Common myeloid progenitor, CD34-positive (primary cell): ENCODE results near the gene SELENOW.
"Not testable (repeated sequence)": the region's sequence is repeated elsewhere in the genome, so short reads cannot be mapped to it uniquely, and the experiment has no call there.

Experiments
- CTCF ChIA-PET: fragments of 350-600 bp; sonication (Branson Sonifier 250); formaldehyde crosslinking; loops from one replicate; lab custom pipeline; 2021; ENCODE audit warnings: antibody characterized with exemption; lab: Charles Lee
- POLR2A ChIA-PET: fragments of 350-600 bp; sonication (Branson Sonifier 250); formaldehyde crosslinking; loops from one replicate; lab custom pipeline; 2021; ENCODE audit warnings: antibody characterized with exemption; lab: Charles Lee
- DNase-seq, 3 donors: peaks; one replicate each; pipeline versions ENCODE4 v3.0.0 to v3.0.0-alpha.2; 2013
- H3K27ac ChIP-seq, 2 experiments: 1 replicate in 1 of 2; 2 replicates in 1 of 2; pipeline ENCODE4 v1.7.0; 2013; ENCODE audit warnings: inconsistent platforms in 2 of 2, low read length in 2 of 2, mild to moderate bottlenecking in 2 of 2, low read depth in 1 of 2, moderate library complexity in 1 of 2; ENCODE audit not compliant: severe bottlenecking in 2 of 2, insufficient read depth in 1 of 2, poor library complexity in 1 of 2
- H3K27me3 ChIP-seq, 5 experiments: replicated peaks in 2 of 5; 1 replicate in 3 of 5; 2 replicates in 2 of 5; pipeline versions ENCODE4 v1.6.1 to v1.7.0; 2013; ENCODE audit warnings: low read length in 4 of 5, mild to moderate bottlenecking in 2 of 5, moderate library complexity in 2 of 5, inconsistent platforms in 1 of 5; ENCODE audit not compliant: insufficient read depth in 5 of 5, control insufficient read depth in 4 of 5
- H3K36me3 ChIP-seq, 4 experiments: 1 replicate in 2 of 4; 2 replicates in 2 of 4; pipeline versions ENCODE4 v1.6.1 to v1.7.0; 2013; ENCODE audit warnings: low read length in 3 of 4, control low read depth in 1 of 4, mild to moderate bottlenecking in 1 of 4; ENCODE audit not compliant: control insufficient read depth in 4 of 4, insufficient read depth in 4 of 4
- H3K4me1 ChIP-seq, 4 experiments: 1 replicate in 3 of 4; 2 replicates in 1 of 4; pipeline versions ENCODE4 v1.6.1 to v1.7.1; 2013; ENCODE audit warnings: low read length in 3 of 4, mild to moderate bottlenecking in 3 of 4, control low read depth in 1 of 4, inconsistent platforms in 1 of 4, moderate library complexity in 1 of 4; ENCODE audit not compliant: control insufficient read depth in 4 of 4, insufficient read depth in 4 of 4; ENCODE audit errors: control extremely low read depth in 1 of 4
- H3K4me3 ChIP-seq, 7 experiments: 1 replicate in 4 of 7; 2 replicates in 3 of 7; pipeline versions ENCODE4 v1.5.1 to v1.7.0; 2013; ENCODE audit warnings: mild to moderate bottlenecking in 7 of 7, low read length in 6 of 7, moderate library complexity in 6 of 7, inconsistent platforms in 2 of 7, low read depth in 2 of 7, control low read depth in 1 of 7; ENCODE audit not compliant: insufficient read depth in 4 of 7, control insufficient read depth in 1 of 7; ENCODE audit errors: extremely low read depth in 1 of 7
- H3K9me3 ChIP-seq, 5 experiments: 1 replicate in 4 of 5; 2 replicates in 1 of 5; pipeline versions ENCODE4 v1.6.1 to v1.7.1; 2013; ENCODE audit warnings: low read length in 4 of 5, mild to moderate bottlenecking in 2 of 5, inconsistent platforms in 1 of 5, low read depth in 1 of 5, moderate library complexity in 1 of 5; ENCODE audit not compliant: control insufficient read depth in 4 of 5, insufficient read depth in 2 of 5; ENCODE audit errors: control extremely low read depth in 1 of 5
- WGBS: methylation state at CpG from one replicate; pipeline ENCODE4 v1.1.5; 2013; ENCODE audit not compliant: insufficient coverage; 5-methylcytosine and 5-hydroxymethylcytosine counted together

SELENOW gene

DNA sequence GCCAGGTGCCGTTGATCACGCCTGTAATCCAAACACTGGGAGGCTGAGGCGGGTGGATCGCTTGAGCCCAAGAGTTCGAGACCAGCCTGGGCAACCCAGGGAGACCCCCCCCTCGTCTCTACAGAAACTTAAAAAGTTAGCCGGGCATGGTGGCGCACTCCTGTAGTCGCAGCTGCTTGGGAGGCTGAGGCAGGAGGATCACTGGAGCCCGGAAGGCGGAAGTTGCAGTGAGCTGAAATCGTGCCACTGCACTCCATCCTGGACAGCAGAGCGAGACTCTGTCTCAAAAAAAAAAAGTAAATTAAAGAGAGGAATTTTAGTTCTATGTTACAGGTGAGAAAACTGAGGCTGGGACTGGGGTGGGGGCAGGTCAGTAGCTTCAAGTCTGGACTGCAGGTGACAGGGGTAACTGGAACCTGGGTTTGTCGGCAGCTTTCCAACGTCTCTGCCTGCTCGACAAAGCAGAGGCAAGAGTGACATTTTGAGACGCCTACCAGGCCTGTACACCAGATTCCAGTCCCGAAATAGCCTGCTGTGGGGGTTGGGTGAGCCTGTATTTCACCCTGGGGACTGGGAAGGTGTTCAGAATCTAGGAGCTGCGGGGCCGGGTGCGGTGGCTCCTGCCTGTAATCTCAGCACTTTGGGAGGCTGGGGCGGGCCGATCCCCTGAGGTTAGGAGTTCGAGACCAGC, 1.2 kb downstream of the SELENOW start:
- no peak overlapping the region for H3K27ac ChIP-seq
- CTCF ChIA-PET: interaction anchor here (0.7 kb wide), 1 partner anchor 9 kb away, joined by 4 read pairs; no protein-coding TSS in a partner anchor
- peaks cover 2 to 34% (median 23%) of the 10 kb centered on the region in 4 experiments for H3K36me3 ChIP-seq
- peaks cover 0 to 16% (median 12%) of the 10 kb centered on the region in 4 experiments for H3K4me1 ChIP-seq
- H3K9me3 ChIP-seq: no peaks in the 10 kb centered on the region
- WGBS: 92% methylated on average over 21 of the region's 24 CpGs
- POLR2A ChIA-PET: no interaction called here
- peak overlapping the region in 5 of 7 experiments; percentile 81 to 93 (median 87) for H3K4me3 ChIP-seq
- no peaks in the 10 kb centered on the region for H3K27me3 ChIP-seq
- DNase-seq: no peak

DNA sequence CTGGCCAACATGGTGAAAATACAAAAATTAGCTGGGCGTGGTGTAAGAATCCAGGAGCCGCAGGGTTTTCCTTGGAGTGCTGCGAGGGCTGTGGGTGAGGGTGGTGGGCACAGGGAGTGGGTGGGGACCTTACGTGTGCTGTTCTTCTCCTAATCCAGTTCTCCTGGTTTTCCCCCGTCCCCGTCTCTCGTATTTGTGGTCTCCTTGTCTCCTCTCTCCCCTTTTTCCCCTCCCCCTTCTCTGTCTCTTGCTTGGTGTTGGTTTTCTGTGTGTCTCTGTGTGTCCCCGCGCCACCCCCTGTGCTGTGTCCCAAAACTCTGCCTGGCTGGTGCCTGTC, 1.7 kb downstream of the SELENOW start:
- ChIA-PET CTCF (interaction anchor here (0.7 kb wide), 1 partner anchor 8 kb away, joined by 4 read pairs; no protein-coding TSS in a partner anchor), POLR2A (no interaction called here)
- H3K4me1 ChIP-seq: peaks cover 0 to 16% (median 12%) of the 10 kb centered on the region in 4 experiments
- no peaks in the 10 kb centered on the region for H3K9me3 ChIP-seq
- peaks cover 2 to 38% (median 24%) of the 10 kb centered on the region in 4 experiments for H3K36me3 ChIP-seq
- no peak for DNase-seq
- no peak overlapping the region for H3K4me3 ChIP-seq
- H3K27me3 ChIP-seq: no peaks in the 10 kb centered on the region
- WGBS: 93% methylated on average over 2 of the region's 9 CpGs
- no peak overlapping the region for H3K27ac ChIP-seq

DNA sequence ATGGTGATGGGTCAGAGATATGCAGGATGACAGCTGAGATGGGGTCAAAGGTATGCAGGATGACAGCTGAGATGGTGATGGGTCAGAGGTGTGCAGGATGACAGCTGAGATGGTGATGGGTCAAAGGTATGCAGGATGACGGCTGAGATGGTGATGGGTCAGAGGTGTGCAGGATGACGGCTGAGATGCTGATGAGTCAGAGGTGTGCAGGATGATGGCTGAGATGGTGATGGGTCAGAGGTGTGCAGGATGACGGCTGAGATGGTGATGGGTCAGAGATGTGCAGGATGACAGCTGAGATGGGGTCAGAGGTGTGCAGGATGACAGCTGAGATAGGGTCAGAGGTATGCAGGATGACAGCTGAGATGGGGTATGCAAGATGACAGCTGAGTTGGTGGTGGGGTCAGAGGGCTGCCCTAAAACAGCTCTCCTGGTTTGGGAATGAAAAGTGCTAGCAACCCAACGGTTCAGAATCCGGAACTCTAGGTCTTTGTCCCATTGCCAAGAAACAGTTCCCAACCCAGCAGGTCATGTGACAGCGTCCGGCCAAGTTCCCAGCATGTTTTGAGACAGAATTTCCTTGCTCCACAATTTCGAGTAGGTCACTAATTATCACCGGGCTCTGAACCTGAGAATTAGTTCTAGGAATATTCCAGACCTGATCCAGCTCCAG, 3.2 kb downstream of the SELENOW start:
- peaks cover 0 to 16% (median 12%) of the 10 kb centered on the region in 4 experiments for H3K4me1 ChIP-seq
- no peaks in the 10 kb centered on the region for H3K27me3 ChIP-seq
- H3K36me3 ChIP-seq: peaks cover 5 to 47% (median 26%) of the 10 kb centered on the region in 4 experiments
- CTCF ChIA-PET: interaction anchor here (1.3 to 1.4 kb wide), 3 partner anchors 9 to 70 kb away, joined by 3 to 5 read pairs (median 5); no protein-coding TSS in a partner anchor
- POLR2A ChIA-PET: no interaction called here
- no peak overlapping the region for H3K27ac ChIP-seq
- 95% methylated on average over 9 of the region's 9 CpGs for WGBS
- no peaks in the 10 kb centered on the region for H3K9me3 ChIP-seq
- DNase-seq: no peak
- no peak overlapping the region for H3K4me3 ChIP-seq

DNA sequence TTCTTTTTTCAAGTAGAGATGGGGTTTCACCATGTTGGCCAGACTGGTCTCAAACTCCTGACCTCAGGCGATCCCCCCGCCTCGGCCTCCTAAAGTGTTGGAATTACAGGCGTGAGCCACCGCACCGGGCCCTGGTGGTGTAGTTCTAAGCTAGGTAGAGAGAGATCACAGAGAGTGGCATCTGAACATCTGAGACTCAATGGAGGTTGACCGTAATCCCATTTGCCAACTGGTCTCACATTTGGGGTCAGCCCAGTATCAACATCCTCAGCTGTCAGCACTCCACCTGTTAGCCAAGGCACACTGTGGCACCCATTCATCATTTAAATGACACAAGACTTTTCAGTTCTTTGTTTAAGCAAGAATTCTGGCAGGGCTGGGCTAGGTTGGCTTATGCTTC, 8.1 kb downstream of the SELENOW start:
- Histone ChIP-seq H3K27ac (no peak overlapping the region), H3K27me3 (no peaks in the 10 kb centered on the region), H3K4me3 (no peak overlapping the region), H3K36me3 (peaks cover 5 to 38% (median 19%) of the 10 kb centered on the region in 4 experiments), H3K4me1 (no peaks in the 10 kb centered on the region), H3K9me3 (no peaks in the 10 kb centered on the region)
- CTCF ChIA-PET: interaction anchor here (0.6 to 2.8 kb wide), 2 partner anchors 21 to 73 kb away, joined by 3 to 16 read pairs; partner anchors contain the start of gene EHD2
- WGBS: 98% methylated on average over 7 of the region's 7 CpGs
- POLR2A ChIA-PET: no interaction called here
- DNase-seq: no peak

DNA sequence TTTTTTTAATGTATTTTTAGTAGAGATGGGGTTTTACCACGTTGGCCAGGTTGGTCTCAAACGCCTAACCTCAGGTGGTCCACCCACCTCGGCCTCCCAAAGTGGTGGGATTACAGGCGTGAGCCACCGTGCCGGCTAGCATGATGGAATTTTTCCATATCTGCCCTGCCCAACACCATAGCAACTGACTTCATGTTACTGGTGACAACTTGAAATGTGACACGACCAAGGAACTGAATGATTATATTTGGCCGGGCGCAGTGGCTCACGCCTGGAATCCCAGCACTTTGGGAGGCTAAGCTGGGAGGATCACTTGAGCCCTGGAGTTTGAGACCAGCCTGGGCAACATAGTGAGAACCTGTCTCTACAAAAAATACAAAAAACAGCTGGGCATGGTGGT, 8.8 kb downstream of the SELENOW start:
- POLR2A ChIA-PET, H3K27me3 ChIP-seq, H3K4me3 ChIP-seq, H3K27ac ChIP-seq, H3K4me1 ChIP-seq, DNase-seq, H3K9me3 ChIP-seq: not testable (repeated sequence)
- WGBS: over 99% methylated on average over 10 of the region's 10 CpGs
- peaks cover 5 to 31% (median 13%) of the 10 kb centered on the region in 4 experiments for H3K36me3 ChIP-seq
- CTCF ChIA-PET: interaction anchor here (0.6 to 2.8 kb wide), 7 partner anchors 9 to 73 kb away, joined by 3 to 16 read pairs (median 4); partner anchors contain the start of gene EHD2

DNA sequence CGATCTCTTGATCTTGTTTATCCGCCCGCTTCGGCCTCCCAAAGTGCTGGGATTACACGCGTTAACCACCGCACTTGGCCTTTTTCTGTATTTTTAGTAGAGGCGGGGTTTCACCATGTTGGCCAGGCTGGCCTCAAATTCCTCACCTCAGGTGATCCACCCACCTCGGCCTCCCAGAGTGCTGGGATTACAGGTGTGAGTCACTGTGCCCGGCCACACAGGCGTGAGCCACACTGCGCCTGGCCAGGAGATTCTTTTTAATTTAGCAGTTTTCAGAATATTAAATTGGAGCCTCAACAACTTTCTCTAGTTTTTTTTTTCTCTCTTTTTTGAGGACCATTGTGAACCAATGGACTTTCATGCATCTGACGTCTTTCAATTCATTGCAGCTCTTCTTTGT, 11.3 kb downstream of the SELENOW start:
- not testable (repeated sequence) for H3K4me3 ChIP-seq, H3K4me1 ChIP-seq, H3K9me3 ChIP-seq, H3K27ac ChIP-seq, H3K27me3 ChIP-seq, DNase-seq
- WGBS: 96% methylated on average over 9 of the region's 13 CpGs
- ChIA-PET CTCF (interaction anchor here (1.1 to 1.8 kb wide), 4 partner anchors 8 to 22 kb away, joined by 3 to 5 read pairs (median 5); no protein-coding TSS in a partner anchor), POLR2A (interaction anchor here (0.7 kb wide), 1 partner anchor 79 kb away, joined by 3 read pairs; no protein-coding TSS in a partner anchor)
- H3K36me3 ChIP-seq: peaks cover 0 to 13% (median 3%) of the 10 kb centered on the region in 4 experiments
